ENCODE measurements around the gene PKNOX2. TPM values are rescaled to one million over a fixed set of nuclear protein-coding genes. Genes with fewer than 3 reads are reported as not detected.

PKNOX2 gene
- total RNA-seq, 4 donors from 2014 or later = 0.27 to 4.8 (median 0.75) TPM; not detected in 1

- peaks cover 3% of the 10 kb centered on the region for H3K27me3 ChIP-seq
- no peak for DNase-seq
- 78% methylated on average over 11 of the region's 13 CpGs; no CpG with 5 or more reads in 1 of the 2 donors for WGBS, 2 donors (ENCODE audit: low coverage in 1 of 2)
- H3K4me1 ChIP-seq = peaks cover 0 to 11% (median 3%) of the 10 kb centered on the region in 4 donors
- H3K9me3 ChIP-seq = no peaks in the 10 kb centered on the region
- TF ChIP-seq EP300 (IDR thresholded peaks at IDR 0.05; ENCODE audit: low read depth) = no peak
- TF ChIP-seq CTCF (IDR thresholded peaks at IDR 0.05) = no peak
- TF ChIP-seq POLR2A (IDR thresholded peaks at IDR 0.05) = no peak
- TF ChIP-seq POLR2AphosphoS5 (IDR thresholded peaks at IDR 0.05) = no peak
- no peak overlapping the region for H3K4me3 ChIP-seq
- H3K27ac ChIP-seq = no peak overlapping the region
- in situ Hi-C loops (cut with MboI; ENCODE audit: low pct_ligation_motif_present in 1 of 4, low pct_unique_long_range_greater_than_20kb in 1 of 4, low sequenced_read_pairs in 3 of 4) (loop anchor here in 3 of 4 donors (10.0 to 25.0 kb wide), 2 partner anchors 183 to 186 kb away; partner anchors contain the start of gene PKNOX2 (in 3 of the 3)), intact Hi-C loops (cut with DNase I; ENCODE audit: low total_unique reads) (no loop called here)
- H3K36me3 ChIP-seq = no peaks in the 10 kb centered on the region
Measured at GRCh38 chr11:125348141-125348651, 183.6 kb downstream of the PKNOX2 start.

- Histone ChIP-seq H3K4me1 (peaks cover 0 to 11% (median 3%) of the 10 kb centered on the region in 4 donors), H3K27me3 (peaks cover 3% of the 10 kb centered on the region), H3K9me3 (no peaks in the 10 kb centered on the region), H3K27ac (no peak overlapping the region), H3K36me3 (no peaks in the 10 kb centered on the region), H3K4me3 (no peak overlapping the region)
- TF ChIP-seq CTCF (IDR thresholded peaks at IDR 0.05) (peak; percentile 62 to 87 (median 83)), POLR2AphosphoS5 (IDR thresholded peaks at IDR 0.05) (no peak)
- in situ Hi-C loops (cut with MboI; ENCODE audit: low pct_ligation_motif_present in 1 of 4, low pct_unique_long_range_greater_than_20kb in 1 of 4, low sequenced_read_pairs in 3 of 4) = loop anchor here in 3 of 4 donors (10.0 to 25.0 kb wide), 2 partner anchors 184 to 186 kb away; partner anchors contain the start of gene PKNOX2 (in 3 of the 3)
- 25 to 43% methylated on average over 3 to 9 of the region's 9 CpGs for WGBS, 2 donors (ENCODE audit: low coverage in 1 of 2)
- DNase-seq = peak; percentile 39
- intact Hi-C loops (cut with DNase I; ENCODE audit: low total_unique reads) = no loop called here
Measured at GRCh38 chr11:125348674-125349309, 184.2 kb downstream of the PKNOX2 start.

GRCh38 chr11:125350206-125351032 is 185.9 kb downstream of the PKNOX2 start:
- intact Hi-C loops (cut with DNase I; ENCODE audit: low total_unique reads) (loop anchor here (10.0 kb wide), 1 partner anchor 726 kb away; the partner anchor contains the start of gene TBRG1), in situ Hi-C loops (cut with MboI; ENCODE audit: low pct_ligation_motif_present in 1 of 4, low pct_unique_long_range_greater_than_20kb in 1 of 4, low sequenced_read_pairs in 3 of 4) (no loop called here)
- Histone ChIP-seq H3K36me3 (no peaks in the 10 kb centered on the region), H3K27me3 (peaks cover 3% of the 10 kb centered on the region), H3K4me1 (peaks cover 0 to 6% (median 1%) of the 10 kb centered on the region in 4 donors), H3K9me3 (no peaks in the 10 kb centered on the region), H3K27ac (no peak overlapping the region), H3K4me3 (no peak overlapping the region)
- 74% methylated on average over 17 of the region's 21 CpGs; no CpG with 5 or more reads in 1 of the 2 donors for WGBS, 2 donors (ENCODE audit: low coverage in 1 of 2)
- no peak for DNase-seq
- TF ChIP-seq POLR2A (IDR thresholded peaks at IDR 0.05) = no peak
- TF ChIP-seq CTCF (IDR thresholded peaks at IDR 0.05) = no peak
- no peak for TF ChIP-seq POLR2AphosphoS5 (IDR thresholded peaks at IDR 0.05)
- no peak for TF ChIP-seq EP300 (IDR thresholded peaks at IDR 0.05; ENCODE audit: low read depth)

Data from transverse colon (tissue), 4 donors.